SK-N-SH (cell line): Measurements from ENCODE around the gene KLHL17. TPM values are rescaled to one million over a fixed set of nuclear protein-coding genes. Genes with fewer than 3 reads are reported as not detected.

Source experiments
- CTCF ChIA-PET: fragments of 300-600, 350-600 bp; formaldehyde crosslinking; extraction: SDS; loops from one replicate; lab custom pipeline; 2021; lab: Yijun Ruan, JAX
- POLR2A ChIA-PET: fragments of 350-600 bp; sonication (Branson Sonifier 250); formaldehyde crosslinking; extraction: SDS; loops from one replicate; lab custom pipeline; 2020; ENCODE audit warnings: antibody characterized with exemption, inconsistent platforms; lab: Yijun Ruan, JAX
- DNase-seq: peaks from one replicate; pipeline ENCODE4 v3.0.0; 2012
- H2AFZ ChIP-seq: fragments of 200-600 bp; sonication (generic); 2 replicates; pipeline ENCODE4 v1.8.1; 2016; ENCODE audit warnings: antibody characterized with exemption, mild to moderate bottlenecking, low read depth
- H3F3A ChIP-seq: fragments of 200-600 bp; sonication (generic); replicated peaks from 2 replicates; pipeline ENCODE3; 2016; ENCODE audit warnings: antibody characterized with exemption, mild to moderate bottlenecking; ENCODE audit not compliant: insufficient read depth
- H3K27ac ChIP-seq, 2 experiments: fragments of 200-500 bp in 1 of 2; fragments of 200-600 bp in 1 of 2; sonication (Bioruptor generic) in 1 of 2; sonication (generic), shearing (Covaris generic) in 1 of 2; 2 replicates each; pipeline versions ENCODE4 v1.5.1 to v1.6.1; 2014 to 2016; ENCODE audit warnings: low read depth in 2 of 2, inconsistent platforms in 1 of 2, low read length in 1 of 2, mild to moderate bottlenecking in 1 of 2, mixed read lengths in 1 of 2
- H3K27me3 ChIP-seq: fragments of 200-600 bp; sonication (generic), shearing (Covaris generic); 2 replicates; pipeline ENCODE4 v1.6.1; 2016; ENCODE audit warnings: mixed run types; ENCODE audit not compliant: insufficient read depth
- H3K36me3 ChIP-seq, 2 experiments: fragments of 200-500 bp in 1 of 2; fragments of 200-600 bp in 1 of 2; sonication (Bioruptor generic) in 1 of 2; sonication (generic) in 1 of 2; replicated peaks in 1 of 2; 2 replicates each; pipeline versions ENCODE3 to v1.5.1; 2014 to 2016; ENCODE audit warnings: low read length in 1 of 2, mild to moderate bottlenecking in 1 of 2; ENCODE audit not compliant: insufficient read depth in 2 of 2, control insufficient read depth in 1 of 2
- H3K4me1 ChIP-seq, 2 experiments: fragments of 200-500 bp in 1 of 2; fragments of 200-600 bp in 1 of 2; sonication (Bioruptor generic) in 1 of 2; sonication (generic), shearing (Covaris generic) in 1 of 2; 2 replicates each; pipeline versions ENCODE4 v1.5.1 to v1.6.1; 2014 to 2016; ENCODE audit warnings: low read depth in 1 of 2, low read length in 1 of 2, mixed run types in 1 of 2; ENCODE audit not compliant: insufficient read depth in 2 of 2, control insufficient read depth in 1 of 2
- H3K4me2 ChIP-seq: fragments of 200-600 bp; sonication (generic), shearing (Covaris generic); 2 replicates; pipeline ENCODE4 v1.6.1; 2017; ENCODE audit warnings: mixed run types
- H3K4me3 ChIP-seq, 2 experiments: fragments of 200-500 bp in 1 of 2; fragments of 200-600 bp in 1 of 2; sonication (Bioruptor generic) in 1 of 2; sonication (generic), shearing (Covaris generic) in 1 of 2; 2 replicates each; pipeline versions ENCODE4 v1.5.1 to v1.8.1; 2014 to 2016; ENCODE audit warnings: low read depth in 2 of 2, inconsistent platforms in 1 of 2, low read length in 1 of 2, mild to moderate bottlenecking in 1 of 2, mixed read lengths in 1 of 2, moderate library complexity in 1 of 2
- H3K79me2 ChIP-seq: fragments of 200-600 bp; sonication (generic); 2 replicates; pipeline ENCODE4 v1.8.1; 2017; ENCODE audit warnings: mild to moderate bottlenecking; ENCODE audit not compliant: insufficient read depth
- H3K9ac ChIP-seq: fragments of 200-600 bp; sonication (generic); 2 replicates; pipeline ENCODE4 v1.6.1; 2017; ENCODE audit warnings: mixed run types
- H3K9me2 ChIP-seq: fragments of 200-600 bp; sonication (generic); 2 replicates; pipeline ENCODE4 v1.6.1; 2017; ENCODE audit warnings: mixed run types
- H3K9me3 ChIP-seq: fragments of 200-600 bp; sonication (generic); 2 replicates; pipeline ENCODE4 v1.6.1; 2017; ENCODE audit warnings: mixed run types, mild to moderate bottlenecking, moderate library complexity
- H4K20me1 ChIP-seq: fragments of 200-600 bp; sonication (generic); 2 replicates; pipeline ENCODE4 v1.6.1; 2017; ENCODE audit warnings: mild to moderate bottlenecking, mixed run types; ENCODE audit not compliant: insufficient read depth
- EZH2phosphoT487 ChIP-seq: fragments of 200-600 bp; sonication (generic); IDR thresholded peaks from 2 replicates; pipeline ENCODE4 v1.6.1; 2017; ENCODE audit warnings: low read depth, mixed run types, mild to moderate bottlenecking, antibody characterized with exemption, moderate library complexity, borderline replicate concordance
- FOXM1 ChIP-seq: IDR thresholded peaks from 2 replicates; pipeline ENCODE4 v1.4.0; 2012; ENCODE audit warnings: low read depth, mild to moderate bottlenecking
- JUND ChIP-seq: IDR thresholded peaks from 2 replicates; pipeline ENCODE4 v1.4.0; 2012
- MEF2A ChIP-seq: IDR thresholded peaks from 2 replicates; pipeline ENCODE4 v1.4.0; 2012; ENCODE audit warnings: low read depth, borderline replicate concordance
- NFIC ChIP-seq: IDR thresholded peaks from 2 replicates; pipeline ENCODE4 v1.4.0; 2012; ENCODE audit warnings: borderline replicate concordance
- NRF1 ChIP-seq: IDR thresholded peaks from 2 replicates; pipeline ENCODE4 v1.6.1; 2012; ENCODE audit warnings: low read depth, mild to moderate bottlenecking, low read length
- POLR2AphosphoS5 ChIP-seq: IDR thresholded peaks from 2 replicates; pipeline ENCODE4 v1.6.1; 2012; ENCODE audit warnings: low read depth, low read length
- SIN3A ChIP-seq: IDR thresholded peaks from 2 replicates; pipeline ENCODE4 v1.6.1; 2012; ENCODE audit warnings: low read depth, mild to moderate bottlenecking, low read length, moderate library complexity, borderline replicate concordance
- TCF12 ChIP-seq: IDR thresholded peaks from 2 replicates; pipeline ENCODE4 v1.4.0; 2012
- TEAD4 ChIP-seq: IDR thresholded peaks from 2 replicates; pipeline ENCODE4 v1.4.0; 2012; ENCODE audit warnings: mild to moderate bottlenecking, borderline replicate concordance; ENCODE audit not compliant: insufficient read depth
- USF2 ChIP-seq: fragments of 150-350 bp; IDR thresholded peaks from 2 replicates; pipeline ENCODE4 v1.6.1; 2017; ENCODE audit warnings: antibody characterized with exemption, low read length, low read depth, borderline replicate concordance
- YY1 ChIP-seq: IDR thresholded peaks from 2 replicates; pipeline ENCODE4 v1.4.0; 2012; ENCODE audit warnings: low read depth, mild to moderate bottlenecking
- ZBTB33 ChIP-seq: IDR thresholded peaks from 2 replicates; pipeline ENCODE4 v1.4.0; 2012; ENCODE audit warnings: low read depth, borderline replicate concordance
- WGBS: methylation state at CpG from one replicate; pipeline ENCODE4 v1.1.6; 2017; ENCODE audit warnings: low lambda C conversion rate; 5-methylcytosine and 5-hydroxymethylcytosine counted together
- polyA plus RNA-seq, 3 experiments: library from polyadenylated mRNA; depleted of rRNA; stranded (reverse); fragments of >200 nt; gene quantifications; 2 replicates each; pipeline ENCODE4 v1.2.3, GENCODE V29; 2012

Gene KLHL17
- polyA plus RNA-seq, 1 of the 3 experiments (the other 2 are of a cell fraction), result 27.3 TPM

DNA sequence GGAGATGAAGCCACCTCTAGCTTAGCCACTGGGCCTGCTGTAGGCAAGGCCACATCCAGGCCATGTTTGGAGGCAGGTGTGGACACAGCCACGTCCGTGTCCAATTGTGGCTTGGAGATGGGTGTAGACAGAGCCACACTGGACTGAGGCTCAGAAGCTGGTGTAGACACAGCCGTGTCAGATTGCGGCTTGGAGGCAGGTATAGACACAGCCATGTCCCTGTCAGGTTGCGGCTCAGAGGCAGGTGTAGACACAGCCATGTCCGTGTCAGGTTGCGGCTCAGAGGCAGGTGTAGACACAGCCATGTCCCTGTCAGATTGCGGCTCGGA, 19.3 kb downstream of the KLHL17 start:
- POLR2A ChIA-PET, result no interaction called here
- 100% methylated on average over 4 of the region's 9 CpGs for WGBS
- Histone ChIP-seq H3K9me3 (no peaks in the 10 kb centered on the region), H3K9ac (no peak overlapping the region), H3K79me2 (no peaks in the 10 kb centered on the region), H3F3A (peaks cover 3% of the 10 kb centered on the region), H3K4me2 (no peak overlapping the region), H3K4me3 (no peak overlapping the region), H3K9me2 (no peaks in the 10 kb centered on the region), H4K20me1 (no peaks in the 10 kb centered on the region), H2AFZ (no peak overlapping the region), H3K4me1 (peaks cover 0 to 21% of the 10 kb centered on the region in 2 experiments; a peak in 1 of 4 replicates), H3K36me3 (no peaks in the 10 kb centered on the region), H3K27me3 (no peaks in the 10 kb centered on the region; the same call in 1 of the 2 replicates), H3K27ac (no peak overlapping the region)
- TF ChIP-seq MEF2A, result no peak
- TF ChIP-seq ZBTB33, result no peak
- no peak for TF ChIP-seq POLR2AphosphoS5
- DNase-seq, result no peak
- CTCF ChIA-PET, result interaction anchor here (0.6 to 9.1 kb wide), 8 partner anchors 18 to 143 kb away, joined by 3 to 246 read pairs (median 5); partner anchors contain the start of gene HES4

DNA sequence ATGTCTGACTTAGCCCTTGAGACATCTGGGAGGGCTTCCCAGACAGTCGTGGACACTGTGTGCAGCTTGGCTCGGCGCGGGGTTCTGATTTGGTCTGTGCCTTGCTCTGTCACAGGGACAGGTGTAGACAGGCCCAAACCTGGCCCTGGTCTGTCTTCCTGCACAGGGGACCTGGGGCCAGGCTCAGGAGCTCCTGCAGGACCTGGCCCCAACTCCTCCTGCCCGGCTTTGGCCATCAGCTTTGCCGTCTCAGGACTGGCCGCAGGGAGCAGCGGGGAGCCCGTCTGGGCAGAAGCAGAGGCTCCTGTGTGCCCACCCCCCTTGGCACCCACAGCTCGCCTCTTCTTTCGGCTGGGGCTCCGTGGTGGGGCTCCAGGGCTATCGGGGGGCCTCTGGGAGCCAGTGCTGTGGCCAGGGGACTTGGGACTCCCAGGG, 19.8 kb downstream of the KLHL17 start:
- Histone ChIP-seq H3K27me3 (peaks cover 3% of the 10 kb centered on the region; the same call in 1 of the 2 replicates), H3K9ac (no peak overlapping the region), H3F3A (peaks cover 3% of the 10 kb centered on the region), H2AFZ (no peak overlapping the region), H3K27ac (no peak overlapping the region; a peak in 1 of 4 replicates), H3K4me1 (peaks cover 0 to 21% of the 10 kb centered on the region in 2 experiments; a peak in 1 of 4 replicates), H3K9me2 (no peaks in the 10 kb centered on the region), H3K79me2 (no peaks in the 10 kb centered on the region), H3K4me3 (no peak overlapping the region), H3K36me3 (no peaks in the 10 kb centered on the region), H3K4me2 (no peak overlapping the region), H4K20me1 (no peaks in the 10 kb centered on the region), H3K9me3 (no peaks in the 10 kb centered on the region)
- CTCF ChIA-PET, result interaction anchor here (0.6 to 9.1 kb wide), 13 partner anchors 9 to 312 kb away, joined by 3 to 246 read pairs (median 5); partner anchors contain the start of gene HES4
- POLR2A ChIA-PET, result no interaction called here
- DNase-seq, result no peak
- 66% methylated on average over 5 of the region's 13 CpGs for WGBS
- TF ChIP-seq TEAD4 (no peak), POLR2AphosphoS5 (no peak), NFIC (no peak), JUND (no peak), EZH2phosphoT487 (no peak), TCF12 (no peak), SIN3A (no peak), NRF1 (no peak), USF2 (no peak), YY1 (no peak), FOXM1 (no peak)
